Transverse colon (tissue), 4 donors: Measurements from ENCODE around the gene ZNF484.

ENCODE experiments used
- EP300 ChIP-seq: sonication (generic); formaldehyde crosslinking; IDR thresholded peaks from one replicate; pipeline ENCODE4 v1.6.1; 2017; ENCODE audit warnings: antibody characterized with exemption, low read depth
- POLR2A ChIP-seq: fragments of 450-650 bp; IDR thresholded peaks from one replicate; pipeline ENCODE4 v1.6.1; 2016; ENCODE audit warnings: antibody characterized with exemption, mild to moderate bottlenecking, moderate library complexity
- POLR2AphosphoS5 ChIP-seq, 3 donors: sonication (generic); formaldehyde crosslinking; IDR thresholded peaks; one replicate each; pipeline ENCODE4 v1.6.1; 2016; ENCODE audit warnings: antibody characterized with exemption in 3 of 3
- TF ChIP-seq, protein P1 (sequence below), 5 experiments: fragments of 200-600 bp in 3 of 5; fragments of 450-650 bp in 2 of 5; sonication (generic) in 3 of 5; IDR thresholded peaks; 1 replicate in 2 of 5; 2 replicates in 3 of 5; pipeline ENCODE4 v1.5.1; 2016 to 2017; ENCODE audit warnings: antibody characterized with exemption in 5 of 5, inconsistent platforms in 3 of 5, mild to moderate bottlenecking in 2 of 5, moderate library complexity in 1 of 5

DNA sequence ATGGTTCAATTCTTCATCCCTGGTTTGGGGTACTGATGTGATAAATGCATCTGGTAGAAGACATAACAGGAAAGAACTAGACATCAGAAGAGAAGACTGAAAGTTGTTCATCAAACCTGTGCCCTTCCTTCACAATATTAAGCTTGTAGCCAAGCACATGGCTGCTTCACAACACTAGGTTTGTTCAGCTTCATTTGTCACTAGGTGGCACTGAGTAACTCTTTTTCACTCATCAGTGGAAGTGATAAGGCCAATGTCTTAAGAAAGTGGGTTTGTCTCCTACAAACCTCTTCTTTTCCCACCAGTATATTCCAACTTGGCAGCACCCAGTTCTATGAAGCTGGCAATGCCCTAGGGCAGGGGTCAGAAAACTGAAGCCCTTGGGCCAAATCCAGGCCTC lies 26.9 kb downstream of the ZNF484 start:
- TF ChIP-seq, protein P1, sequence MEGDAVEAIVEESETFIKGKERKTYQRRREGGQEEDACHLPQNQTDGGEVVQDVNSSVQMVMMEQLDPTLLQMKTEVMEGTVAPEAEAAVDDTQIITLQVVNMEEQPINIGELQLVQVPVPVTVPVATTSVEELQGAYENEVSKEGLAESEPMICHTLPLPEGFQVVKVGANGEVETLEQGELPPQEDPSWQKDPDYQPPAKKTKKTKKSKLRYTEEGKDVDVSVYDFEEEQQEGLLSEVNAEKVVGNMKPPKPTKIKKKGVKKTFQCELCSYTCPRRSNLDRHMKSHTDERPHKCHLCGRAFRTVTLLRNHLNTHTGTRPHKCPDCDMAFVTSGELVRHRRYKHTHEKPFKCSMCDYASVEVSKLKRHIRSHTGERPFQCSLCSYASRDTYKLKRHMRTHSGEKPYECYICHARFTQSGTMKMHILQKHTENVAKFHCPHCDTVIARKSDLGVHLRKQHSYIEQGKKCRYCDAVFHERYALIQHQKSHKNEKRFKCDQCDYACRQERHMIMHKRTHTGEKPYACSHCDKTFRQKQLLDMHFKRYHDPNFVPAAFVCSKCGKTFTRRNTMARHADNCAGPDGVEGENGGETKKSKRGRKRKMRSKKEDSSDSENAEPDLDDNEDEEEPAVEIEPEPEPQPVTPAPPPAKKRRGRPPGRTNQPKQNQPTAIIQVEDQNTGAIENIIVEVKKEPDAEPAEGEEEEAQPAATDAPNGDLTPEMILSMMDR (IDR thresholded peaks at IDR 0.05): no peak
- no peak for TF ChIP-seq POLR2A
- no peak for TF ChIP-seq POLR2AphosphoS5 (IDR thresholded peaks at IDR 0.05)
- TF ChIP-seq EP300: no peak
